ENCODE measurements around the gene DTWD1. TPM values are rescaled to one million over a fixed set of nuclear protein-coding genes. Genes with fewer than 3 reads are reported as not detected.
A peak's percentile ranks its signal among the peaks of the same experiment; 100 is the strongest.
"Not testable (repeated sequence)": the region's sequence is repeated elsewhere in the genome, so short reads cannot be mapped to it uniquely, and the experiment has no call there.

DTWD1 gene
- total and polyA plus RNA-seq, 2 experiments from 2014 or later, result 63.7 to 107 TPM

- no peak for DNase-seq
- no peak overlapping the region for H3K9ac ChIP-seq
- 95 to 100% methylated on average over 2 of the region's 2 CpGs for WGBS, 2 experiments (ENCODE audit: low coverage in 1 of 2, low lambda C conversion rate in 2 of 2, missing lambda C conversion rate in 2 of 2)
- no peaks in the 10 kb centered on the region for H3K9me2 ChIP-seq (ENCODE audit: insufficient read depth)
- no peaks in the 10 kb centered on the region for H4K20me1 ChIP-seq (ENCODE audit: insufficient read depth)
- H3K4me3 ChIP-seq, result no peak overlapping the region
- H3K27ac ChIP-seq, result no peak overlapping the region
- H3K4me2 ChIP-seq (ENCODE audit: unreplicated experiment), result no peak overlapping the region
- no peak overlapping the region for H2AFZ ChIP-seq
- H3K9me3 ChIP-seq (ENCODE audit: low read depth), result peaks cover 4% of the 10 kb centered on the region
- H3K79me2 ChIP-seq (ENCODE audit: insufficient read depth), result no peaks in the 10 kb centered on the region
- no peaks in the 10 kb centered on the region for H3K27me3 ChIP-seq (replicated peaks; ENCODE audit: insufficient read depth)
- in situ Hi-C loops (cut with MboI), result no loop called here
- no peaks in the 10 kb centered on the region for H3K36me3 ChIP-seq (ENCODE audit: low read depth)
- H3K4me1 ChIP-seq (ENCODE audit: insufficient read depth), result no peaks in the 10 kb centered on the region; the same call in 1 of the 2 replicates
- TF ChIP-seq EZH2 (IDR thresholded peaks at IDR 0.05; ENCODE audit: insufficient read depth, poor library complexity, severe bottlenecking), result no peak
- TF ChIP-seq EZH2phosphoT487 (IDR thresholded peaks at IDR 0.05; ENCODE audit: insufficient read depth, low read depth), result no peak
- H3F3A ChIP-seq (ENCODE audit: insufficient read depth), result no peaks in the 10 kb centered on the region
These were observed 16.0 kb upstream of the DTWD1 start for GRCh38 chr15:49604625-49605409.

GRCh38 chr15:49605588-49605987, 15.3 kb upstream of the DTWD1 start:
- Histone ChIP-seq H3K27ac (no peak overlapping the region), H3K9me2 (ENCODE audit: insufficient read depth) (no peaks in the 10 kb centered on the region), H3K4me3 (no peak overlapping the region), H4K20me1 (ENCODE audit: insufficient read depth) (no peaks in the 10 kb centered on the region), H3K27me3 (replicated peaks; ENCODE audit: insufficient read depth) (no peaks in the 10 kb centered on the region), H3K4me1 (ENCODE audit: insufficient read depth) (no peaks in the 10 kb centered on the region; the same call in 1 of the 2 replicates), H3K4me2 (ENCODE audit: unreplicated experiment) (no peak overlapping the region), H3F3A (ENCODE audit: insufficient read depth) (no peaks in the 10 kb centered on the region), H3K79me2 (ENCODE audit: insufficient read depth) (no peaks in the 10 kb centered on the region), H2AFZ (no peak overlapping the region), H3K36me3 (ENCODE audit: low read depth) (no peaks in the 10 kb centered on the region), H3K9me3 (ENCODE audit: low read depth) (no peaks in the 10 kb centered on the region), H3K9ac (no peak overlapping the region)
- DNase-seq, result no peak
- WGBS, 2 experiments (ENCODE audit: low coverage in 1 of 2, low lambda C conversion rate in 2 of 2, missing lambda C conversion rate in 2 of 2), result 98 to 100% methylated on average over 2 of the region's 2 CpGs
- TF ChIP-seq EZH2phosphoT487 (IDR thresholded peaks at IDR 0.05; ENCODE audit: insufficient read depth, low read depth), result no peak
- no peak for TF ChIP-seq EZH2 (IDR thresholded peaks at IDR 0.05; ENCODE audit: insufficient read depth, poor library complexity, severe bottlenecking)
- in situ Hi-C loops (cut with MboI), result no loop called here

GRCh38 chr15:49606594-49606993, 14.3 kb upstream of the DTWD1 start:
- no peak for DNase-seq

GRCh38 chr15:49610157-49610918, 10.5 kb upstream of the DTWD1 start:
- H3F3A ChIP-seq (ENCODE audit: insufficient read depth), result no peaks in the 10 kb centered on the region
- no peak for TF ChIP-seq EZH2 (IDR thresholded peaks at IDR 0.05; ENCODE audit: insufficient read depth, poor library complexity, severe bottlenecking)
- TF ChIP-seq EZH2phosphoT487 (IDR thresholded peaks at IDR 0.05; ENCODE audit: insufficient read depth, low read depth), result no peak
- WGBS, 2 experiments (ENCODE audit: low coverage in 1 of 2, low lambda C conversion rate in 2 of 2, missing lambda C conversion rate in 2 of 2), result 63 to 65% methylated on average over 2 of the region's 2 CpGs
- no peaks in the 10 kb centered on the region for H4K20me1 ChIP-seq (ENCODE audit: insufficient read depth)
- no peak overlapping the region for H2AFZ ChIP-seq
- H3K9me2 ChIP-seq (ENCODE audit: insufficient read depth), result no peaks in the 10 kb centered on the region
- no peaks in the 10 kb centered on the region for H3K27me3 ChIP-seq (replicated peaks; ENCODE audit: insufficient read depth)
- peak; percentile 42 for DNase-seq
- no peak overlapping the region for H3K9ac ChIP-seq
- H3K79me2 ChIP-seq (ENCODE audit: insufficient read depth), result no peaks in the 10 kb centered on the region
- H3K4me3 ChIP-seq, result no peak overlapping the region
- no peak overlapping the region for H3K27ac ChIP-seq
- no peaks in the 10 kb centered on the region for H3K9me3 ChIP-seq (ENCODE audit: low read depth)
- no peaks in the 10 kb centered on the region; the same call in 1 of the 2 replicates for H3K4me1 ChIP-seq (ENCODE audit: insufficient read depth)
- no peaks in the 10 kb centered on the region for H3K36me3 ChIP-seq (ENCODE audit: low read depth)
- no peak overlapping the region for H3K4me2 ChIP-seq (ENCODE audit: unreplicated experiment)
- in situ Hi-C loops (cut with MboI), result no loop called here

More at GRCh38 chr15:49606594-49606993, 14.3 kb upstream of the DTWD1 start:
- H3K27ac ChIP-seq, result no peak overlapping the region
- TF ChIP-seq EZH2phosphoT487 (IDR thresholded peaks at IDR 0.05; ENCODE audit: insufficient read depth, low read depth) (no peak), EZH2 (IDR thresholded peaks at IDR 0.05; ENCODE audit: insufficient read depth, poor library complexity, severe bottlenecking) (no peak)
- H4K20me1 ChIP-seq (ENCODE audit: insufficient read depth), result no peaks in the 10 kb centered on the region
- no peaks in the 10 kb centered on the region for H3K9me3 ChIP-seq (ENCODE audit: low read depth)
- H3K9me2 ChIP-seq (ENCODE audit: insufficient read depth), result no peaks in the 10 kb centered on the region
- no peaks in the 10 kb centered on the region; the same call in 1 of the 2 replicates for H3K4me1 ChIP-seq (ENCODE audit: insufficient read depth)
- H3K9ac ChIP-seq, result no peak overlapping the region
- no peaks in the 10 kb centered on the region for H3K36me3 ChIP-seq (ENCODE audit: low read depth)
- H3K4me2 ChIP-seq (ENCODE audit: unreplicated experiment), result no peak overlapping the region
- in situ Hi-C loops (cut with MboI), result no loop called here
- H3K79me2 ChIP-seq (ENCODE audit: insufficient read depth), result no peaks in the 10 kb centered on the region
- H3K27me3 ChIP-seq (replicated peaks; ENCODE audit: insufficient read depth), result no peaks in the 10 kb centered on the region
- no peaks in the 10 kb centered on the region for H3F3A ChIP-seq (ENCODE audit: insufficient read depth)
- 0 out of 2 replicates have a peak overlapping the region, but pooled peaks have one; percentile 14 for H2AFZ ChIP-seq
- H3K4me3 ChIP-seq, result no peak overlapping the region

- H3K4me1 ChIP-seq (ENCODE audit: insufficient read depth); H3K9ac ChIP-seq; H3K4me2 ChIP-seq (ENCODE audit: unreplicated experiment); H3K36me3 ChIP-seq (ENCODE audit: low read depth); H4K20me1 ChIP-seq (ENCODE audit: insufficient read depth); H3K27ac ChIP-seq; H3K27me3 ChIP-seq (replicated peaks; ENCODE audit: insufficient read depth); H3K4me3 ChIP-seq; H2AFZ ChIP-seq; H3F3A ChIP-seq (ENCODE audit: insufficient read depth); DNase-seq; H3K9me3 ChIP-seq (ENCODE audit: low read depth); H3K9me2 ChIP-seq (ENCODE audit: insufficient read depth); H3K79me2 ChIP-seq (ENCODE audit: insufficient read depth); in situ Hi-C loops (cut with MboI): not testable (repeated sequence)
- WGBS, 2 experiments (ENCODE audit: low coverage in 1 of 2, low lambda C conversion rate in 2 of 2, missing lambda C conversion rate in 2 of 2), result 84 to 90% methylated on average over 3 of the region's 3 CpGs
These were observed 8.6 kb upstream of the DTWD1 start for GRCh38 chr15:49612240-49612639.
